PC-3 (cell line): Measurements from ENCODE around the gene PGS1.

ENCODE experiments used
- EZH2 ChIP-seq: fragments of 300-600 bp; sonication (generic); IDR thresholded peaks from one replicate; pipeline ENCODE4 v1.6.1; 2017; ENCODE audit warnings: antibody characterized with exemption, mild to moderate bottlenecking, low read length; ENCODE audit not compliant: unreplicated experiment
- EZH2phosphoT487 ChIP-seq: fragments of 300-600 bp; sonication (generic); IDR thresholded peaks from 2 replicates; pipeline ENCODE4 v1.6.1; 2018; ENCODE audit warnings: mild to moderate bottlenecking, antibody characterized with exemption, low read length, borderline replicate concordance
- TF ChIP-seq, protein P1 (sequence below): fragments of 300-600 bp; sonication (generic); conservative IDR thresholded peaks from 2 replicates; pipeline ENCODE4 v1.5.1; 2017; ENCODE audit warnings: antibody characterized with exemption, low read depth, mild to moderate bottlenecking, low read length

DNA sequence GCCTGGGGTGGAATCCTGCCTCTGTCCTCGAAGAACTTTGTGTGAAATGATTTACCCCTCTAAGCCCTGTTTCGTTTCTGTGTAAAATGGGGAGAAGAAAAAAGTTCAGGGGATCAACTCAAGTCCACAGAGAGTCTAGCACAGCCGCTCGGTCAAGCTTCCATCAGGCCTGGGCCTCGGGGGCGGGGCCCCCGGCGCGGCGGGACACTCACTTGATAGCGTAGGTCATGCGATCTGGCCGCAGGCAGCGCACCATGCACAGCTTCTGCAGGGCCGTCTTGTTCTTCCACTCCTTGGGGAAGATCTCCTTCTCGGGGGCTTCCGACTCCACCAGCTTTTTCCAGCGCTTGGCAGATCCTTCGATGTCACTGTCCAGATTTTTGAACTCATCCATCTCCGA, 65.9 kb downstream of the PGS1 start:
- TF ChIP-seq, protein P1, sequence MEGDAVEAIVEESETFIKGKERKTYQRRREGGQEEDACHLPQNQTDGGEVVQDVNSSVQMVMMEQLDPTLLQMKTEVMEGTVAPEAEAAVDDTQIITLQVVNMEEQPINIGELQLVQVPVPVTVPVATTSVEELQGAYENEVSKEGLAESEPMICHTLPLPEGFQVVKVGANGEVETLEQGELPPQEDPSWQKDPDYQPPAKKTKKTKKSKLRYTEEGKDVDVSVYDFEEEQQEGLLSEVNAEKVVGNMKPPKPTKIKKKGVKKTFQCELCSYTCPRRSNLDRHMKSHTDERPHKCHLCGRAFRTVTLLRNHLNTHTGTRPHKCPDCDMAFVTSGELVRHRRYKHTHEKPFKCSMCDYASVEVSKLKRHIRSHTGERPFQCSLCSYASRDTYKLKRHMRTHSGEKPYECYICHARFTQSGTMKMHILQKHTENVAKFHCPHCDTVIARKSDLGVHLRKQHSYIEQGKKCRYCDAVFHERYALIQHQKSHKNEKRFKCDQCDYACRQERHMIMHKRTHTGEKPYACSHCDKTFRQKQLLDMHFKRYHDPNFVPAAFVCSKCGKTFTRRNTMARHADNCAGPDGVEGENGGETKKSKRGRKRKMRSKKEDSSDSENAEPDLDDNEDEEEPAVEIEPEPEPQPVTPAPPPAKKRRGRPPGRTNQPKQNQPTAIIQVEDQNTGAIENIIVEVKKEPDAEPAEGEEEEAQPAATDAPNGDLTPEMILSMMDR, result no peak
- TF ChIP-seq EZH2phosphoT487, result no peak
- no peak for TF ChIP-seq EZH2
